RKO (cell line): ENCODE measurements around the gene IBA57.

Experiments
- DNase-seq: peaks from one replicate; pipeline ENCODE4 v3.0.0-alpha.2; 2016; ENCODE audit warnings: low spot score

Gene IBA57

DNA sequence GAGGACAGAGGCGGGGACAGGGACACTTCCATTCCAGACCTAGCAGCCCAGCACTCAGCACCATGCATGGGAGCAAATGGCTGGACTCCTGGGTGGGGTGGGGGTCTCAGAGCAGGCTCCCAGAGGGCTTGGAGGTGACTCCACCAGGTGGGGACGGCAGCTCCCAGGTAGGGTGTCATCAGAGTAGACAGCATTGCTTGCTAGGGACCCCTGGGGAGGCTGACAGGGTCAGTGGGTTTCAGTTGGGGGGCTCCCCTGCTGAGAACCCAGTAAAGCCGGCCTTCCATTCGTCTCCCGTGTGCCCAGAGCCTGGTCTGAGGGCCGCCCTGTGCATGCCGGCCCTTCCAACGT, 20.6 kb upstream of the IBA57 start:
- DNase-seq, result no peak

DNA sequence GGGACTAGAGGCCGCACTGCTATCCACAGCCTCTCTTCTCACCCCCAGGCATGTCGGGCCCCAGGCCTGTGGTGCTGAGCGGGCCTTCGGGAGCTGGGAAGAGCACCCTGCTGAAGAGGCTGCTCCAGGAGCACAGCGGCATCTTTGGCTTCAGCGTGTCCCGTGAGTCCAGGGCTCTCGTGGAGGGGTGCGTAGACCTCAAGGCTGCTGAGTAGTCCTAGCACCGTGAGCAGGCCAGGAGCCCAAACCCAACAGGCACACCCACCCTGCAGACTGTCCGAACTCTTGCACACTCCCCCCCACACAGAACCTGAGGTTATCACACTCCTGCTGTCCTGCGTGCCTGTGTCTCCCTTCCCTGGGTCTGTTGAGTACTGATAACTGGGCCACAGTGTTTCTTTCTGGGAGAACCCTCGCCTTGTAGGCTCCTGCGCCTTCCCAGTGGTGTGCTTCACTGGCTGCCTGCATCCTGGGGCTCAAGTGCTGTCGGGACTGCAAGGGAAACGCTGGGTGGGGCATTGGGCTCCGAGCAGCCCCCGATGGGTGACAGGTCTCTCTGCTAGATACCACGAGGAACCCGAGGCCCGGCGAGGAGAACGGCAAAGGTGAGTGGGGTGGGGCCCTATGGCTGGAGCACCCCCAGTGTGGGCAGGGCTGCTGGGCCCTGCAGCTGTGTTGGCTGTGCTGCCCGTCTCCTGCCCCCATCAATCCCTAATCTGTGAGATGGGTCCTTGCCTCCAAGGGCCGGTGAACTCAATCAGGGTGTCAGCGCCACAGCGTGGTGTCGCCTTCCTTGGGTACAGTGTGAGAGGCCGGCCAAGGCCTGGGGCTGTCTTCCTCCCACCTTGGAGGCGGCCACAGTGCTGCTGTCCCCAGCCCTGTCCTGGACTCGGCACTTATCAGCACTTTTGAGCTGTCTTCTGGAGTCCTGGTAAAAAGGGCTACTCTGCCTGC, 19.9 kb upstream of the IBA57 start:
- DNase-seq, result no peak

DNA sequence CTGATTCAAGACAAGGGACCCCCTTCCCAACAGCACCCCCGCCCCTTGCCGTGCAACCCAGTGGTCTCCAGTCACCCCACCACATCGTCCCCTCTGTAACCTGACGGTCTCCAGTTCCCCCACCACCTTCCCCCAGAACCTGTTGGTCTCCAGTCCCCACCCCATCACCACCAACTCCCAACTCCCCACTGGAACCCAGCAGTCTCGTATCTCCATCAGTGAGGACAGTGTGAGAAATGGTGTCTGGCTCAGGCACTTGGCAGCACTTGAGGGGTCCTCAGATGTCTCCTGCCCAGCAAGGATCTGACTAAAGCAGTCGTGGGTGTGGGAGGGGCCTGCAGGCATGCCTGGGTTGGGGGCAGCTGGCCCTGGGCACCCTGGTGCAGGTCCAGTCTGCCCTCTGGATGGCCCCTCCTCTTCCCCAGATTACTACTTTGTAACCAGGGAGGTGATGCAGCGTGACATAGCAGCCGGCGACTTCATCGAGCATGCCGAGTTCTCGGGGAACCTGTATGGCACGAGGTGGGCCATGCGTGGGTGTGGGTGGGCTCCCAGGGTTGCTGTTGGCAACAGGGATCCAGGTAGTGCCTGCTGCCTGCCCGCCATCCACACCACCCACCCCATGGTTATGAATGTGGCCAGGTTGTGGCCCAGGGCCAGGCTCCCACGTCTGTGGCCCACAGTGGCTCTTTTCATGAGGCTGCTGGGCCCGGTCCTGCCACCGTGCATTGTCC, 19.0 kb upstream of the IBA57 start:
- no peak for DNase-seq

DNA sequence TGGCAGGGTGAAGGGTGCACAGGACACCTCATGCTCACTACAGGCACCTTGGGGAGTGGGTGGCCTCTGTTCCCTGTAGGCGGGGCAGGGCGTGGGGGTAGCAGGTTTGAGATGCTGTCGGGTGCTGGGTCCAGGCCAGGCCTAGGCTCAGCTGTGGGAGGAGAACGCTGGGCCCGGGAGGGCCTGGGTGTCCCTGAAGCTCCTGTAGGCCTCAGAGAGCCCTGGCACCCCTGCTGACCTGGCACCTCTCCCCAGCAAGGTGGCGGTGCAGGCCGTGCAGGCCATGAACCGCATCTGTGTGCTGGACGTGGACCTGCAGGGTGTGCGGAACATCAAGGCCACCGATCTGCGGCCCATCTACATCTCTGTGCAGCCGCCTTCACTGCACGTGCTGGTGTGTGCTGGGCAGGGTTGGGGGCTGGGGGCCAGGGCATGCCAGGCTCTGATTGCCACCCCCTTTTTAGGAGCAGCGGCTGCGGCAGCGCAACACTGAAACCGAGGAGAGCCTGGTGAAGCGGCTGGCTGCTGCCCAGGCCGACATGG, 18.4 kb upstream of the IBA57 start:
- no peak for DNase-seq

- DNase-seq, result no peak
Measured at GRCh38 chr1:228147768-228148167, 17.8 kb upstream of the IBA57 start.

- DNase-seq, result no peak
Measured at GRCh38 chr1:228148196-228148861, 17.3 kb upstream of the IBA57 start.

GRCh38 chr1:228148935-228149405, 16.6 kb upstream of the IBA57 start:
- DNase-seq, result no peak

DNA sequence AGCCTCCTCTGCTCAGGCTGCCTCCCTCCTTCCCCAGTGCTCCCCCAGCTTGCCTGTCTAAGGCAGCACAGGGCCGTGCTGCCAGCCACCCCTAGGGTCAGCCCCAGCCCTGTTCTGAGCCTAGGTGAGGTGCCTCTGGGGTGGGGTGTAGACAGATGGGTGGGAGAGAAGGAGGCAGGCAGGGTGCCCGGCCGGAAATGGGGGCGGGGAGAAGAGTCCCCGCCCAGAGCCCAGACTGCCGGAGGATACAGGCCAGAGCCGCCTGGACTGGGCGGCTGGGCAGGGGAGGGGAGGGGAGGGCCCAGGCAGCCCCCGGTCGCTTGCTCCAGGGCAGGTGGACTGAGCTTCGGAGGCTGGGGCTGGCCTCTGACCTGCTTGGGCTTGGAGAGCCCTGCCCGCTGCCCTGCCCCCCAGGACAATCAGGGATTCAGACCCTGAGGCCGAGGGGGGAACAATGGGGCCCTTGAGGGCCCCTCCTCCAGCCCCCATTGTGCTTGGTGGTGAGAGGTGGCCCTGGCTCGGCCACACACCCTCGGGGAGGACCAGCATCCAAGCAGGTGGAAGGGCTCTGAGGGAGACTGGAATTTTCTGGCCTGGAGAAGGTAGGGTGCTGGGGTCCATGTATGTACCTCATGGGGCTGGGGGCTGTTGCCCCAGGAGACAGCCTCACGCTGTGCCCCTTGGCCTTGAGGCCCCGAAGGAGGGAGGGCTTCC, 16.0 kb upstream of the IBA57 start, which contains the start of gene GJC2:
TSS of gene GJC2 (plus strand) at position 525 of the 714 bp plus-strand sequence. CDS start 7,829 bp downstream, outside the sequence.
- no peak for DNase-seq

DNA sequence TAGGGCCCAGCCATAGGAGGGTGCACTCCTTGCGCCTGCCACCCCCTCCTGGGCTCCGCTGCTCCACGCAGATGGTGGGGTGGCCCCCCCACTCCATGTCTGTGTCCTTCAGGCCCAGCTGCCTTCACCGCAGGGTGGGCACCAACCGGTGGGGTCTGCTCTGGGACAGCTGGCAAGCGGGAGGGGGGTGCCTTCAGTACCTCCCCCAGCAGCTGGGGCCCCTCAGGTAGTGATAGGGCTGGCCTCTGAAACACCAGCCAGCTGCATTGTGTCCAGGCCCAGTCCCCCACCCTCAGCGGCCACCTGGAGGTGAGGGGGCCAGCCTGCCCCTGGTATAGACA, 15.5 kb upstream of the IBA57 start:
- no peak for DNase-seq

DNA sequence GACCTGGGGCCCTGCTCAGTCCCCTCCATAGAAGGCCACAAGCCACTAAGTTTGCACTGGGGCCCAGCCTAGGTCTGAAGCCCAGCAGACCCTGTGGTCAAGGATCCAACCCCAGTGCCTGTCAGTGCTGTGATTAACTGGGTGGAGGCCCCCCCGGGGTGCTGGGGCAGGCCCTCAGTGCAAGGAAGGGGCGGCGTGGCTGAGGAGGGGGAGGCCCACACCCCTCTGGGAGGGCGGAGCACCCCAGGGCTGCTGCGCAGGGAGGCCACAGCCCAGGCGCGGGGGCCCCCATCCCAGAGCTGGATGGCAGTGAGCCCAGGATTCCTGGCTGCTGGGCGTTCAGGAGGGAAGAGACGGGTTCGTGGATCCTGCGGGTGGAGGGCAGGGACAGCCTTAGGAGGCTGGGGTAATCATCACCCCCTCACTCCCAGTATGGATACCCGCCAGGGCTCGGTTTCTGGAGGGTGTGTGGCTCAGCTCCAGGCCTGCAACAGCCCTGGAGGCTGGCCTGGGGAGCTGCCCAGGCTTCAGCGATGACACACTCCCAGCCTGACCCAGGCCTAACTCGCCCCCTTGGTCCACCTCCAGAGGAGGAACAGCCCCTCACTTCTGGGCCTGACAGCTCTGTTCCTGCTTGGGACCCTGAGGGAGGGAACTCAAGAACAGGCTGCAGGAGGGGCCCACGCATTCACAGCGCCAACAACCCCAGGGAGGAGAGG, 15.0 kb upstream of the IBA57 start:
- DNase-seq, result no peak

DNA sequence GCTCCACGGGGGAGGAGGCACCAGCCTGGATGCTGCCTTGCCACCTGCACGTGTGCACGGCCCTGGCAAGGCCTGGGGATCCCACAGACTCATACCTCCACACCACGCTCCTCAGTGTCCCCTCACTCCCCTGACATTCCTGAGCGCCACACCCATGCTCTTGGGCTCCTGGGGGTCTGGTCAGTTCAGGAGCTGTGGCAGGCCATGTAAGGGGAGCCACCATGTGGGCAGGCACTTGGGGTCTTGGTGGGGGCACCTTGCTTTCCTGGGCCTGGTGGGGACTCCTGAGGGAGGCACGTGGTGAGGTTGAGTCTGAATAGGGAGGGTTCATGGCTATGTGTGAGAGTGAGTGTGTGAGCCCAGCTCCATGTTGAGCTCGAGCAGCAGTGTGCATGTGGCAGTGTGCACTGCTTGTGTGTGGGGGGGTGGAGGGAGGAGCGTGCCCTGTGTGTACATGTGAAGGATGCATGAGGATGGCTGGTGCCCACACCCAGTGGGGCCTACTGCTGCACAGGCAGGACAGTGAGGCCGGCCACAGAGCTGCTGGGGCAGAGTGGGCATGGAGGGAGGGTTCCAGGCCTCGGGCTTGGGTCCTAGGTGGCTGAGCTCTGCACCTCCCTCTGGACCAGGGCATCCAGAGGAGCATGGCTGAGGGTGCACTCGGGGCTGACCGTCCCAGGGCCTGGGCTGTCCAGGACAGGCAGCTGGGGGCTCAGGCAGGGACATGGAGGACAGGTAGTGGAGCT, 14.3 kb upstream of the IBA57 start:
- DNase-seq, result no peak

GRCh38 chr1:228152097-228152917, 13.3 kb upstream of the IBA57 start:
- no peak for DNase-seq

DNA sequence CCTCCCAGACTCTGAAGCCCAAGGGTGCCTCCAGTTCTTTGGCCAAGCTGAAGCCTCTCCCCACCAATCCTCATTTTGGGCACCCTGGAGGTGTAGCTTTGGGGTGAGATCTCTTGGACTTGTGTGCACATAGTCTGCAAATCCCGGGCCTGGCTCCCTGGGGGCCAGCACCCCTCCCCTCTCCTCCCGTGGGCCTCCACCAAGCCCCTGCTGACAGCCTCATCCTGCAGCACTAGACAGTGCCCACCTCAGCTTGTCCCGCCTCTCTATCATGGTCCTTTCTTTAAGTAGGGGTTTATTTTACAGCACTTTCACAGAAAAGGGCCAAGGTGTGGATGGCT, 12.7 kb upstream of the IBA57 start:
- no peak for DNase-seq

DNA sequence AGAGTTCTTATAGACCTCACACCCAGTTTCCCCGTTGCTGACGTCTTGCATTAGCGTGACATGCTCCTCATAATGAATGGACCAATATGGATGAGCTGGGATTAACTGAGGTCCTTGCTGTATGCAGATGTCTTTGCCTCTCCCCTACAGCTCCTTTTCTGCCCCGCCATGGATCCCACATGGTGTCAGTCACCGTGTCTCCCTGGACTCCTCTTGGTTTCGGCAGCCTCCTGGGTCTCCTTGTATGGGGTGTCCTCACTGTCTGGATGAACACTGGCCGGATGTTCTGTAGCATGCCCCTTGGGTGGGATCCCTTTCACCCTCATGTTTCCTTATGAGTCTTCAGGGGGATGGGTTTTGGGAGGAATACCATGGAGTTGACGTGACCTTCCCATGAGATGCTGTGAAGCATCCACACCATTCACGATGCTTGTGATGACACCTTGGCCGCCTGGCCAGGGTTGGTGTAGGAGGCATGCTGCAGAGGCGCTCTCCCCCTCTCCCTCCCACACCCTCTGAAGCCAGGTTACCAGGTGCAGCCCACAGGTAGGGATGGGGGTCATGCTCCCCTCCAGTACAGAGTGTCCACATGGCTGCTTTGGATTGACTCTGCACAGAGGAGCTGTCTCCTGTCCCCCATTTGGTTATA, 11.5 kb upstream of the IBA57 start:
- no peak for DNase-seq

DNA sequence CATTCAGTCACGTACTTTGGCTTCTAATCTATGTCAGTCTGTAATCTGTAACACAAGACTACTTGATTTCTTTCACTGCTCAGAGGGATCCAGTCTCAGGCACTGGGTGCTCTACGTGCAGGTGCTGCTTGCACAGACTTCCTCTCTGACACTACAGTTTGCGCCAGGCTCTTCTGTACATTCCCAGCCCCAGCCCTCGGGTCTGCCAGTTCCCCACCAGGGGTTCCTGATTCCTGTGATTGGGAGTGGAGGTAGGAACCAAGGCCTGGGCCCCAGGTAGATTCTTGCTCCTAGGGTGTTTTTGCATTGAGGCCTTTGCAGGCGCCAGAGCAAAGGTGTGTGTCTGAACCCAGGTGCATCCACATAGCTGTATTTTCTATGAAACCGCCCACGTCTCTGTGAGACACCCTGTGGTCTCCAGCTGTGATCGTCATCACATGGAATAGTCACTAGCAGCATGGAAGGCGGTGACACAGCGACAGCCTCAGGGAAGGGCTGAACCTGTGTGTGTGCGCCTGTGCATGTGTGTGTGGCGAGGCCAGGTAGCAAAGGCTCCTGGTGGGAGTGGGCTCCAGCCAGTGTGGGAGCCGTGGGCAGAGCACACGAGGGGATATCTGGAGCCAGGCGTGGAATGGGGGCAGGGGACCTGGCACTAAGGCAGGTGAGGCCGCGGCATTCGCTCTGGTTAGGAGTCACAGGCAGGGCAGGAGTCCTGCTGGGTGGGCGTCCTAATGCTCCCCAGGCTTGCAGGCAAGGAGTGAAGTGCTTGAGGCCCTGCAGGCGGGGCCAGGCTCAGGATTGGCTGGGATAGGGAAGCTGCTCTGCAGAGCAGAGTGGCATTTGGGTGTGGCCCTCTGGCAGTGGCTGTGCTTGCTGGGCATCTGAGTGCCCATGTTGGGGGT, 10.7 kb upstream of the IBA57 start:
- DNase-seq, result no peak

- no peak for DNase-seq
Measured at GRCh38 chr1:228155596-228156514, 9.7 kb upstream of the IBA57 start.

DNA sequence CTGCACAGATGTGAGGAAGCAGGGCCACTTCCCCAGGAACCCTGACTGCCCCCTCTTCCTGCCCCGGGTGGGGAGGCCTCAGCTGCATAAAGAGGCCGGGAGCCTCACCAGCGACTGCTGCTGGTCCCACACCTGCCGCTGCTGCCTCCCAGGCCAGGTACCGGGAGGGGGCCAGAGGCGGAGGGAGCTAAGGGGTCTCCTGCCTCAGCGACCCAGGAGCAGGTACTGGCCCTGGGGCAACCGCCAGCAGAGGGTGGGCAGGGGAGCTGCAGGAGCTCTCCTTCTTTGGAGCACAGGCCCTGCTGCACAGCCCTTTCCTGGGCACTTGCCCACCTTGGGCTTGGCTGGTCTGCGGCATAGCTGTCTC, 9.1 kb upstream of the IBA57 start:
- no peak for DNase-seq
